Activated T-cell treated with anti-CD3 and anti-CD28 coated beads for 4 hours (primary cell): Measurements from ENCODE around the gene KCNQ1.

Source experiments
- DNase-seq: peaks from one replicate; pipeline ENCODE4 v3.0.0-alpha.2; 2020

KCNQ1 gene

DNA sequence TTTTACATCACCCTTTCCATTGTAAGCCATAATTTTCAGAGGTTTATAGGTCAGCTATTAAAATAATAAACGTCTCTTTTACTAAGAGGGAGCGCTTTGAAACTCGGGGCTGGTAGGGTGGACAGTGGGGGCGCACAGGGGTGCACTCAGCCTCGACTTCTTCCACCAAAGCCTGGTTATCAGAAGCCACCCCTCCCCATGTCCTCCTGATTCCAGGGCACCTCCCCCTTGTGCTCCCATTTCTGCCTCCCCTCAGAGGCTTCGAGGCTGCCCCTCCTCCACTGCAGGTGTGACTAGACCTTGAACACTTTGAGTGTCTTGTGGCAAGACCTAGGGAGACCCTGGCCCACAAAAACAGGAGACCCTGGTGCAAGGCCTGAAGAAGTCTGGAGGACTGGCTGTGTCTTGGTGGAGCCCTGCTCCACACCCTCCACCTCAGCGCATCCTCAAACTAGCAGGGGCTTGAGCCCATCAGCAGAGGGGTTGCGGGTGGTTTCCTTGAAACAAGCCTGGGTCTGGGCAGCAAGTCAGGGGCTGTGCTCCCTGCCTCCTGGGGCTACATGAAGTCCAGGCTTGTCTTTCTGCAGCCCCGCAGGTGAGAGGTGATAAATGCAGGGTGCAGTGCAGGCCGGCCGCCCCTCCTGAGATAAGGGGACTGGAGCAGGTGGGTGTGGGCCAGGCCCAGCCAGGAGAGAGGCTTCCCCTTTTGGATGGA, 437.7 kb downstream of the KCNQ1 start:
- DNase-seq = no peak

DNA sequence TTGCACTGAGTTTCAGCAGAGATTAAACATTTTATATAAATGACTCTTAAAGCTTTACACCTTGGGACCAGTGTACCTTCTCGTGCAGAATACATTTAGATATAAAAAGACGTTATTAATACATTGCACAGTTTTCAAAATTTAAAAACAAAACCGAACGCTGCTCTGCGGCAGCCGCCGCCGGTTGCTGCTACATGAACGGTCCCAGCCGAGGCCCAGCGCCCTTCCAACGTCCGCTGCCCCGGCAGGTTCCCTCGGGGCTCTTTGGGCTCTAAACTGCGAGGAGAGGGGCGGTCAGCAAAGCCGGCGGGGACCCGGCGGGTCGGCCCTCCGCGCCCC, 438.8 kb downstream of the KCNQ1 start:
- no peak for DNase-seq

DNA sequence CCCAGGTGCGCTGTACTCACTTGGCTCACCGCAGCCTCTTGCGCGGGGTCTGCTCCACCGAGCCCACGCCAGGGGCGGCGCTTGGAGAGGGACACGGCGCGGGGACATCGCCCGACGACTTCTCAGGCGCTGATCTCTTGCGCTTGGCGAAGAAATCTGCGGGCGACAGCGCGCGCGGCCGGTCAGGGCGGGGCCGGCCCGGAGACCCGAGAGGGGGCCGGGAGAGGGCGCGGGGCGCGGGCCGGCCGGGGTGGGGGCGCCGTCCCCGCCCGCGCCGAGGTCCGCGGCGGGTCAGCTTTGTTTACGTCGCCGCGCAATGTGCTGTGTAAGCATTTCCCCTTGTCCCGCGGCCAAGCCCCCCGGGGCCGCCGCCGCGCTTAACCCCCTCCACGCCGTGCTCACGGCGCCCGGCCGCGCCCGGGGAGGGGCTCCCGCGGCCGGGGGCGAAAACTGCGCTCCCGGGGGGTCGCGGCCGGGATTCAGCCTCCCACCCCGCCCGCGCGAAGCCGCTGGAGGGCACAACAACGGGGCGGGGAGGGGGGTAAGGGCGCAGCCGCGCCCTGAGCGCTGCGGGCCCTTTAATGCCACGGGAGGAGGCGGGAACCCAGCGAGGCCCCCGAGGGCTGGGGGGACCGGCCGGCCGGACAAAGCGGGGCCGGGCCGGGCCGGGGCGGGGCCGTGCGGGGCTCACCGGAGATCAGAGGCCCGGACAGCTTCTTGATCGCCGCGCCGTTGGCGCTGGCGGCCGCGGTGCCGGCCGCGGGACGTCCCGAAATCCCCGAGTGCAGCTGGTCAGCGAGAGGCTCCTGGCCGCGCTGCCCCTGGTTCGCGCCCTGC, 439.4 kb downstream of the KCNQ1 start:
- no peak for DNase-seq

DNA sequence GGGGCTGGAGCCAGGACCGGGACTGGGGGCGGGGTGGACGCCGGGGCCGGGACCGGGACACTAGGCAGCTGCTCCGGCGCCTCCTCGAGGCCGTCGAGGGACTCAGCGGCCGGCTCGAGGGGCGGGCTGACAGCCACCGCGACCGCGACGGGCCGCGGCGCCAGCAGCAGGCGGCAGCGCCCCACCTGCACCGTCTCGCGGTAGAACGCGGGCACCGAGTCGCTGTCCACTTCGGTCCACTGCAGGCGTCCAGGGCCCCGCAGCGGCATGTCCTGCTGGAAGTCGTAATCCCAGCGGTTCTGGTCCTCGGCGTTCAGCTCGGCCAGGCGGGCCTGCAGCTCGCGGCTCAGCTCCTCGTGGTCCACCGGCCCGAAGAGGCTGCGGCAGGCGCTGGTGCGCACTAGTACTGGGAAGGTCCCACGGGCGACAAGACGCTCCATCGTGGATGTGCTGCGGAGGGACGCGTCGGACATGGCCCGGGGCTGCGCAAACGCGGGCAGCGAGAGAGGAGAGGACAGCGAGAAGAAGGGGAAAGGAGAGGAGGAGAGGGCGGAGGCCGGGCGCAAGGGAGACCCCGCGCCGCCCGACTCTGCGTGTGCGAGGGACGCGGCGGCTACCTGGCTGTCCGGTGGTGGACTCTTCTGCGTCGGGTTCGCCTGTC, 440.3 kb downstream of the KCNQ1 start:
- no peak for DNase-seq

- peak; percentile 68 for DNase-seq
Observed at GRCh38 chr11:2885678-2886081, 440.9 kb downstream of the KCNQ1 start, which contains the start of gene CDKN1C. Gene CDKN1C (minus strand): TSS chr11:2885775. CDS start chr11:2885456, 319 bp downstream.

GRCh38 chr11:2886191-2886894, 441.5 kb downstream of the KCNQ1 start:
- no peak for DNase-seq

GRCh38 chr11:2886936-2887335, 442.1 kb downstream of the KCNQ1 start:
- DNase-seq = no peak

GRCh38 chr11:2887515-2888195, 442.8 kb downstream of the KCNQ1 start:
- no peak for DNase-seq

- peak; percentile 78 for DNase-seq
Observed at GRCh38 chr11:2888266-2888968, 443.6 kb downstream of the KCNQ1 start.

GRCh38 chr11:2889362-2890273, 444.8 kb downstream of the KCNQ1 start:
- no peak for DNase-seq

GRCh38 chr11:2890466-2891294, 445.9 kb downstream of the KCNQ1 start:
- DNase-seq = no peak

GRCh38 chr11:2891326-2892214, 446.8 kb downstream of the KCNQ1 start:
- no peak for DNase-seq

DNA sequence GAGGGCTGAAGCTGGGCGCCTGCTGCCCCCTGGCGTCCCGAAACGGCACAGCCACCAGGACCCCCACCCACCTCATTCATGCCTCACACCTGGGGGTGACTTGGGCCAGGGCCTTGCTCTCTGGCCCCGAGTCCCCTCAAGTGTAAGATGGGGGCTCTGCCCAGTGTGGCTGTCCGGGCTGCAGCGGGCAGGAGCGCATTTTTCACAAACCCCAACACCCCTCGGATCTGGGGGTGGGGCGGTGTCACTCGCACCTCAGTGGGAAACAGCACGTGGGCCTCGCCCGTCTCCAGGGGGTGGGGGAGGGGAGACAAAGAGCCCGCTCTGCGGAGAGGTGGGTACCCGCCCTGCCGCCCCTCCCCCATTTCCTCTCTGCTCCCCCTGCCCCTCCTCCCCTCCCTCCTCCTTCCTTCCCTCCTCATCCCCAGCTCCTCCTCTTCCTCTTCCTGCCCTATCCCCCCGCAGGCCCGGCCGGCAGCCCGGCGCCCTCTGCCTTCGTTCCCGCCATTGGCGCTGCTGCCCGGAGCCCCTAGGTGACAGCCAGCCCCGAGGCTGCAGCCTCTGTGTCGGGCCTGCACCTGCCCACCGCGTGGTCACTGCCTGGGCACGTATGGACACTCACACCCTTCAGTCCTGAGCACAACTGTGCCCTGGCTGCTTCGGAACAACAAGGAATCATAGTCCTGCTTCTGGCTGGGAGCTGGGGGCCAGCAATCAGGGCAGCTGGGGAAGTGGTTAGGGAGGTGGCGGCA, 447.6 kb downstream of the KCNQ1 start:
- peak; percentile 52 for DNase-seq

DNA sequence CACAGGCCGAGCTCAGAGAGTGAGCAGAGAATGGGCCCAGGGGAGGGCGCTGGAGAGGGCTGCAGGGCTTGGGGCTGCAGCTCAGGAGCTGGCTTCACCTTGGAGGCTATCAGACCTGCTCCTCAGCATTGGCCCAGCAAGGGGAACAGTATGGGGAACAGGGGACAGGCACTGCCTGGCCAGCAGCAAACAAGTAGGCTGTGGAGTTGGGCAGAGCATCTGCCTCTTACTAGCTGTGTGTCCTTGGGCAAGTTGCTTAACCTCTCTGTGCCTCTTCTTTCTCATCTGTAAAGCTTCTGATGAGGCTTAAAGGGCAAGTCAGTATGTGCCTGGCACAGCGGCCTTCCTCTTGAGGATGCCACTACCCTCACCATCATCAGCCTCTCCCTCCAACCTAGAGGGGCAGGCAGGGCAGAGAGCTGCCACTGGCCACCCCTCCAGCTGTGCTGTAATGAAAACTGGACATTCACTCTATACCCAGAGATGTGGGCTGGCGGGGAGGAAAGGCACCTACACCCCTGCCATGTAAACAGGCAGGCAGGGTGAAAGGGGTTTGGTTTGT, 448.2 kb downstream of the KCNQ1 start:
- DNase-seq = no peak

DNA sequence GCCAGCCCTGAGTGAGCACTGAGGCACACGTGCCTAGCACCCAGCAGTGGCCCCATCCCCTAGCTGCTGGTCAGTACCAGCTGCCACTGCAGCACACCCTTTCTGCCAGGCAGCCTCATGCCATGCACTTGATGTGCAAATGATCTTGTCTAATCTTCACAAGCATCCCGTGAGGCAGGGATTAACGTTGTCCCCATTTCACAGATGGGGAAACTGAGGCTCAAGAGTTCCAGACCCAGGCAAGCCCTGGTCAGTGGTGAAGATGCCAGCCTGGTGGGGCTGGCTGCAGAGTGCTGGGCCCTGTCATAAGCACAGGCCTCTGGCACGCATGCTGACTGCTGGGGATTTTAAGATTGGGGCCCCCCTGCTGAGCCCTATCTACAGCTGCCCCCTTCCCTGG, 449.1 kb downstream of the KCNQ1 start:
- no peak for DNase-seq

GRCh38 chr11:2896047-2896446, 451.2 kb downstream of the KCNQ1 start:
- DNase-seq = no peak

GRCh38 chr11:2897048-2897447, 452.2 kb downstream of the KCNQ1 start:
- no peak for DNase-seq
